GM23338 (cell line): Measurements from ENCODE around the gene LRMDA. TPM values are rescaled to one million over a fixed set of nuclear protein-coding genes. Genes with fewer than 3 reads are reported as not detected.

Experiments used
- ATAC-seq: fragments of 200-7000 bp; cut with Tn5 transposase; 3 replicates; pipeline ENCODE4 v1.9.1; 2020
- DNase-seq: peaks from one replicate; pipeline ENCODE4 v3.0.0-alpha.2; 2015; ENCODE audit warnings: low spot score
- H2AFZ ChIP-seq: fragments of 200-600 bp; sonication (generic); 2 replicates; pipeline ENCODE4 v1.8.0; 2016; ENCODE audit warnings: antibody characterized with exemption, mild to moderate bottlenecking, moderate library complexity
- H3F3A ChIP-seq: fragments of 200-600 bp; sonication (generic); replicated peaks from 2 replicates; pipeline ENCODE4 v1.8.0; 2017; ENCODE audit warnings: antibody characterized with exemption, mixed run types, low read depth
- H3K27ac ChIP-seq: fragments of 200-600 bp; sonication (generic); 2 replicates; pipeline ENCODE4 v1.6.1; 2016; ENCODE audit warnings: low read depth
- H3K27me3 ChIP-seq: fragments of 200-600 bp; sonication (generic); 2 replicates; pipeline ENCODE4 v1.8.0; 2016; ENCODE audit warnings: mild to moderate bottlenecking, mixed run types, moderate library complexity; ENCODE audit not compliant: insufficient read depth
- H3K36me3 ChIP-seq: fragments of 200-600 bp; sonication (generic); 2 replicates; pipeline ENCODE4 v1.8.0; 2016; ENCODE audit warnings: mild to moderate bottlenecking; ENCODE audit not compliant: insufficient read depth
- H3K4me1 ChIP-seq: fragments of 200-600 bp; sonication (generic); 2 replicates; pipeline ENCODE4 v1.8.0; 2016; ENCODE audit warnings: mild to moderate bottlenecking, moderate library complexity; ENCODE audit not compliant: insufficient read depth
- H3K4me2 ChIP-seq: fragments of 200-600 bp; sonication (generic); 2 replicates; pipeline ENCODE4 v1.7.1; 2017; ENCODE audit warnings: mixed run types
- H3K4me3 ChIP-seq: fragments of 200-600 bp; sonication (generic); 2 replicates; pipeline ENCODE4 v1.6.1; 2016; ENCODE audit warnings: mixed run types
- H3K79me2 ChIP-seq: fragments of 200-600 bp; sonication (generic); replicated peaks from 2 replicates; pipeline ENCODE4 v1.8.0; 2017; ENCODE audit warnings: mild to moderate bottlenecking; ENCODE audit not compliant: insufficient read depth
- H3K9me2 ChIP-seq: fragments of 200-600 bp; sonication (generic); 2 replicates; pipeline ENCODE4 v1.8.0; 2017; ENCODE audit not compliant: insufficient read depth
- H4K20me1 ChIP-seq: fragments of 200-600 bp; sonication (generic); replicated peaks from 2 replicates; pipeline ENCODE4 v1.8.0; 2017; ENCODE audit warnings: mild to moderate bottlenecking; ENCODE audit not compliant: insufficient read depth
- H3K27ac Mint-ChIP-seq: 2 replicates; pipeline ENCODE4 v1.8.0; 2020; ENCODE audit warnings: inconsistent platforms, mild to moderate bottlenecking, moderate library complexity, mixed read lengths
- H3K27me3 Mint-ChIP-seq: 3 replicates; pipeline ENCODE4 v1.8.0; 2022; ENCODE audit warnings: low read depth, mild to moderate bottlenecking, moderate library complexity, mixed read lengths, inconsistent platforms; ENCODE audit not compliant: insufficient read depth, poor library complexity
- H3K36me3 Mint-ChIP-seq: 3 replicates; pipeline ENCODE4 v1.8.0; 2021; ENCODE audit warnings: low read depth, mild to moderate bottlenecking, inconsistent platforms, moderate library complexity, mixed read lengths
- H3K4me1 Mint-ChIP-seq: 3 replicates; pipeline ENCODE4 v1.8.0; 2020; ENCODE audit warnings: mild to moderate bottlenecking, inconsistent platforms, mixed read lengths
- H3K4me3 Mint-ChIP-seq: 3 replicates; pipeline ENCODE4 v1.8.0; 2021; ENCODE audit warnings: moderate library complexity, mild to moderate bottlenecking, inconsistent platforms, mixed read lengths
- H3K9me3 Mint-ChIP-seq: 3 replicates; pipeline ENCODE4 v1.8.0; 2020; ENCODE audit warnings: moderate library complexity, mild to moderate bottlenecking, inconsistent platforms, mixed read lengths
- CREB1 ChIP-seq: fragments of 250-450 bp; sonication (Bioruptor Pico); IDR thresholded peaks from 2 replicates; pipeline ENCODE4 v1.5.0; 2020; ENCODE audit warnings: low read depth, mild to moderate bottlenecking, moderate library complexity
- ETS1 ChIP-seq: IDR thresholded peaks from 2 replicates; pipeline ENCODE4 v1.6.1; 2016; ENCODE audit warnings: antibody characterized with exemption
- EZH2 ChIP-seq: fragments of 200-600 bp; sonication (generic); IDR thresholded peaks from one replicate; pipeline ENCODE4 v1.8.0; 2017; ENCODE audit warnings: antibody characterized with exemption, mild to moderate bottlenecking, low read depth; ENCODE audit not compliant: unreplicated experiment
- EZH2phosphoT487 ChIP-seq: fragments of 200-600 bp; sonication (generic); IDR thresholded peaks from one replicate; pipeline ENCODE4 v1.8.1; 2018; ENCODE audit warnings: antibody characterized with exemption; ENCODE audit not compliant: unreplicated experiment
- JUNB ChIP-seq: IDR thresholded peaks from one replicate; pipeline ENCODE4 v1.6.1; 2016; ENCODE audit warnings: antibody characterized with exemption; ENCODE audit not compliant: unreplicated experiment
- POLR2AphosphoS5 ChIP-seq: IDR thresholded peaks from 2 replicates; pipeline ENCODE4 v1.6.1; 2016; ENCODE audit warnings: antibody characterized with exemption, low read depth
- STAT1 ChIP-seq: IDR thresholded peaks from one replicate; pipeline ENCODE4 v1.6.1; 2016; ENCODE audit warnings: antibody characterized with exemption; ENCODE audit not compliant: unreplicated experiment
- ZNF114 ChIP-seq: fragments of 250-450 bp; sonication (Bioruptor Pico); IDR thresholded peaks from 2 replicates; pipeline ENCODE4 v1.5.0; 2020; ENCODE audit warnings: mild to moderate bottlenecking, moderate library complexity
- ZNF331 ChIP-seq: fragments of 250-450 bp; sonication (Bioruptor Pico); IDR thresholded peaks from 2 replicates; pipeline ENCODE4 v1.5.0; 2020; ENCODE audit warnings: low read depth, mild to moderate bottlenecking, moderate library complexity
- polyA plus RNA-seq: library from polyadenylated mRNA; unstranded; fragments of >200 nt; fragmentation: Nextera tagmentation; extraction: Ambion mirVana; gene quantifications from 2 replicates; pipeline ENCODE4 v1.2.1, GENCODE V29; 2016
- total RNA-seq: library from RNA; depleted of rRNA; stranded (reverse); fragments of >200 nt; shearing (Covaris generic); gene quantifications from 2 replicates; pipeline ENCODE4 v1.2.3, GENCODE V29; 2014
- TF ChIP-seq, protein P1 (sequence below): fragments of 250-450 bp; sonication (Bioruptor Pico); IDR thresholded peaks from 2 replicates; pipeline ENCODE4 v1.5.0; 2020; ENCODE audit warnings: mild to moderate bottlenecking, moderate library complexity
- TF ChIP-seq, protein P2 (sequence below): IDR thresholded peaks from one replicate; pipeline ENCODE4 v1.6.1; 2018; ENCODE audit warnings: antibody characterized with exemption; ENCODE audit not compliant: unreplicated experiment

Gene LRMDA
- total and polyA plus RNA-seq, 2 experiments from 2014 or later, result 0.90 to 1.8 TPM

DNA sequence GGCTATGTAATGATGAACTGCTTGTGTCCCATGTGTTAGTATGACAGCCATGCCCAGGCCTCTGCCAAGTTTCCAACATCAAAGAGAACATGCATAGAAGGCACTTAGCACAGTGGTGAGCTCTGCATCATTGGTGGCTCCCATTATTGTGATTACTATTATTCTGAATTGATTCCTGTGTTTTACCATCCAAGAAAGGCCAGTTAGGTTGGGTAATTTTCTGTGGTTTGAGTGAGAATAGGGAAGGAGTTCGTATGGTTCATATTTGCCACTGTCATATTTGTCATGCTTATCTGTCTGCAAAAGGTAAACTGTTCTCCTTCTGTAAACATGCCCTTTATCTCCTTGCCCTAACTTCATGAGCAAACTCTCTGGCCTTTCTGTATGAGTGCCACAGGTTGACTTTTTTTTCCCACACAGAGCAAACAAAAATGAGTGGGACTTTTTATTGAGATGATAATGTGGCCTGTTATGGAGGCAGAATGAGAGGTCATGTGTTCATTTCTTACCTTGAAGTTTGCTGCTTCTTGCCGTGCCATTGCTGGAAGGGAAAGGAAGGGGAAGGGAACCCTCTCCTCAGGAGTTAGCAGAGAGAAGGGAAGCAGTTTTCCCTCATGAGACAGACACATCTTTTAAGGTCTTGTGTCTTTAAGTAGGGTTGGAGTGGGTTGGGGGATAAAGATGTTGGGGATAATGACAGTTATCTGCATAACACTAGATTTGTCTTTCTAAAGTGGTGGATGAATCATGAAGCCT, 301.9 kb downstream of the LRMDA start (continued):
- TF ChIP-seq ETS1 (no peak), EZH2phosphoT487 (no peak)

DNA sequence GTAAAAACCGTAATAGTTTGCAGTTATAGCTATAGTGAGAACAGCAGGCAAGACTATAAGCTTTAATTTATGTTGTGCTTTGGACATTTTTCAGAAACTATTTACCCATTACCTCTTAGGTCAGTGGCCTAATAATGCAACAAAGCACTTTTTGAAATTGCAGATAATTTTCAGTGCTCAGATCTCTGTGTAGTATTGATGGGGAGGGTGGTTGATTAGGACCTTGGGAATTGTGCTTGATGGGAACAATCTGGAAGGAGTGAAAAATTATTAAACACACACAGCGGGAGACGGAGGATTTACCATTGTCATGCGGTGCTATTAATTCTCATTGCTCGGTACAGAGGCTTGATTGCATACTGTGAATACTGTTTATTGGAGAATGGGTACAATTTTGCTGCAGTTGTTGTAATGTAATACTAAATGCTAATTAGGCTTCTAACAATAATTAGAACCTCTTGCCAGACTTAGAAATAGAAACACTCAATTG, 304.8 kb downstream of the LRMDA start:
- H3K4me3 ChIP-seq, result no peak overlapping the region
- H3K36me3 ChIP-seq, result no peaks in the 10 kb centered on the region
- no peak overlapping the region for H3K4me3 Mint-ChIP-seq
- H3K27me3 Mint-ChIP-seq, result peaks cover 4% of the 10 kb centered on the region
- H3K27ac Mint-ChIP-seq, result no peak overlapping the region
- H3K9me3 Mint-ChIP-seq, result no peaks in the 10 kb centered on the region
- H3K27ac ChIP-seq, result no peak overlapping the region
- ATAC-seq (no peak), DNase-seq (no peak)
- no peaks in the 10 kb centered on the region for H3F3A ChIP-seq
- no peaks in the 10 kb centered on the region for H3K79me2 ChIP-seq
- H4K20me1 ChIP-seq, result no peaks in the 10 kb centered on the region
- H3K27me3 ChIP-seq, result no peaks in the 10 kb centered on the region
- no peaks in the 10 kb centered on the region for H3K36me3 Mint-ChIP-seq
- no peaks in the 10 kb centered on the region for H3K4me1 ChIP-seq
- H2AFZ ChIP-seq, result no peak overlapping the region
- H3K9me2 ChIP-seq, result peaks cover 4% of the 10 kb centered on the region; the same call in 1 of the 2 replicates
- peaks cover 7% of the 10 kb centered on the region for H3K4me1 Mint-ChIP-seq
- H3K4me2 ChIP-seq, result no peak overlapping the region
- TF ChIP-seq STAT1 (no peak), ZNF331 (no peak), JUNB (no peak), EZH2phosphoT487 (no peak), CREB1 (CRISPR knock-in tag) (no peak), ETS1 (no peak), POLR2AphosphoS5 (no peak), EZH2 (no peak), ZNF114 (CRISPR knock-in tag) (no peak)
- TF ChIP-seq, protein P1, sequence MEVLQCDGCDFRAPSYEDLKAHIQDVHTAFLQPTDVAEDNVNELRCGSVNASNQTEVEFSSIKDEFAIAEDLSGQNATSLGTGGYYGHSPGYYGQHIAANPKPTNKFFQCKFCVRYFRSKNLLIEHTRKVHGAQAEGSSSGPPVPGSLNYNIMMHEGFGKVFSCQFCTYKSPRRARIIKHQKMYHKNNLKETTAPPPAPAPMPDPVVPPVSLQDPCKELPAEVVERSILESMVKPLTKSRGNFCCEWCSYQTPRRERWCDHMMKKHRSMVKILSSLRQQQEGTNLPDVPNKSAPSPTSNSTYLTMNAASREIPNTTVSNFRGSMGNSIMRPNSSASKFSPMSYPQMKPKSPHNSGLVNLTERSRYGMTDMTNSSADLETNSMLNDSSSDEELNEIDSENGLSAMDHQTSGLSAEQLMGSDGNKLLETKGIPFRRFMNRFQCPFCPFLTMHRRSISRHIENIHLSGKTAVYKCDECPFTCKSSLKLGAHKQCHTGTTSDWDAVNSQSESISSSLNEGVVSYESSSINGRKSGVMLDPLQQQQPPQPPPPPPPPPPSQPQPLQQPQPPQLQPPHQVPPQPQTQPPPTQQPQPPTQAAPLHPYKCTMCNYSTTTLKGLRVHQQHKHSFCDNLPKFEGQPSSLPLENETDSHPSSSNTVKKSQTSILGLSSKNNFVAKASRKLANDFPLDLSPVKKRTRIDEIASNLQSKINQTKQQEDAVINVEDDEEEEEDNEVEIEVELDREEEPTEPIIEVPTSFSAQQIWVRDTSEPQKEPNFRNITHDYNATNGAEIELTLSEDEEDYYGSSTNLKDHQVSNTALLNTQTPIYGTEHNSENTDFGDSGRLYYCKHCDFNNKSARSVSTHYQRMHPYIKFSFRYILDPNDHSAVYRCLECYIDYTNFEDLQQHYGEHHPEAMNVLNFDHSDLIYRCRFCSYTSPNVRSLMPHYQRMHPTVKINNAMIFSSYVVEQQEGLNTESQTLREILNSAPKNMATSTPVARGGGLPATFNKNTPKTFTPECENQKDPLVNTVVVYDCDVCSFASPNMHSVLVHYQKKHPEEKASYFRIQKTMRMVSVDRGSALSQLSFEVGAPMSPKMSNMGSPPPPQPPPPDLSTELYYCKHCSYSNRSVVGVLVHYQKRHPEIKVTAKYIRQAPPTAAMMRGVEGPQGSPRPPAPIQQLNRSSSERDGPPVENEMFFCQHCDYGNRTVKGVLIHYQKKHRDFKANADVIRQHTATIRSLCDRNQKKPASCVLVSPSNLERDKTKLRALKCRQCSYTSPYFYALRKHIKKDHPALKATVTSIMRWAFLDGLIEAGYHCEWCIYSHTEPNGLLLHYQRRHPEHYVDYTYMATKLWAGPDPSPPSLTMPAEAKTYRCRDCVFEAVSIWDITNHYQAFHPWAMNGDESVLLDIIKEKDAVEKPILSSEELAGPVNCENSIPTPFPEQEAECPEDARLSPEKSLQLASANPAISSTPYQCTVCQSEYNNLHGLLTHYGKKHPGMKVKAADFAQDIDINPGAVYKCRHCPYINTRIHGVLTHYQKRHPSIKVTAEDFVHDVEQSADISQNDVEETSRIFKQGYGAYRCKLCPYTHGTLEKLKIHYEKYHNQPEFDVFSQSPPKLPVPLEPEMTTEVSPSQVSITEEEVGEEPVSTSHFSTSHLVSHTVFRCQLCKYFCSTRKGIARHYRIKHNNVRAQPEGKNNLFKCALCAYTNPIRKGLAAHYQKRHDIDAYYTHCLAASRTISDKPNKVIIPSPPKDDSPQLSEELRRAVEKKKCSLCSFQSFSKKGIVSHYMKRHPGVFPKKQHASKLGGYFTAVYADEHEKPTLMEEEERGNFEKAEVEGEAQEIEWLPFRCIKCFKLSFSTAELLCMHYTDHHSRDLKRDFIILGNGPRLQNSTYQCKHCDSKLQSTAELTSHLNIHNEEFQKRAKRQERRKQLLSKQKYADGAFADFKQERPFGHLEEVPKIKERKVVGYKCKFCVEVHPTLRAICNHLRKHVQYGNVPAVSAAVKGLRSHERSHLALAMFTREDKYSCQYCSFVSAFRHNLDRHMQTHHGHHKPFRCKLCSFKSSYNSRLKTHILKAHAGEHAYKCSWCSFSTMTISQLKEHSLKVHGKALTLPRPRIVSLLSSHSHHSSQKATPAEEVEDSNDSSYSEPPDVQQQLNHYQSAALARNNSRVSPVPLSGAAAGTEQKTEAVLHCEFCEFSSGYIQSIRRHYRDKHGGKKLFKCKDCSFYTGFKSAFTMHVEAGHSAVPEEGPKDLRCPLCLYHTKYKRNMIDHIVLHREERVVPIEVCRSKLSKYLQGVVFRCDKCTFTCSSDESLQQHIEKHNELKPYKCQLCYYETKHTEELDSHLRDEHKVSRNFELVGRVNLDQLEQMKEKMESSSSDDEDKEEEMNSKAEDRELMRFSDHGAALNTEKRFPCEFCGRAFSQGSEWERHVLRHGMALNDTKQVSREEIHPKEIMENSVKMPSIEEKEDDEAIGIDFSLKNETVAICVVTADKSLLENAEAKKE (CRISPR knock-in tag), result no peak
- TF ChIP-seq, protein P2, sequence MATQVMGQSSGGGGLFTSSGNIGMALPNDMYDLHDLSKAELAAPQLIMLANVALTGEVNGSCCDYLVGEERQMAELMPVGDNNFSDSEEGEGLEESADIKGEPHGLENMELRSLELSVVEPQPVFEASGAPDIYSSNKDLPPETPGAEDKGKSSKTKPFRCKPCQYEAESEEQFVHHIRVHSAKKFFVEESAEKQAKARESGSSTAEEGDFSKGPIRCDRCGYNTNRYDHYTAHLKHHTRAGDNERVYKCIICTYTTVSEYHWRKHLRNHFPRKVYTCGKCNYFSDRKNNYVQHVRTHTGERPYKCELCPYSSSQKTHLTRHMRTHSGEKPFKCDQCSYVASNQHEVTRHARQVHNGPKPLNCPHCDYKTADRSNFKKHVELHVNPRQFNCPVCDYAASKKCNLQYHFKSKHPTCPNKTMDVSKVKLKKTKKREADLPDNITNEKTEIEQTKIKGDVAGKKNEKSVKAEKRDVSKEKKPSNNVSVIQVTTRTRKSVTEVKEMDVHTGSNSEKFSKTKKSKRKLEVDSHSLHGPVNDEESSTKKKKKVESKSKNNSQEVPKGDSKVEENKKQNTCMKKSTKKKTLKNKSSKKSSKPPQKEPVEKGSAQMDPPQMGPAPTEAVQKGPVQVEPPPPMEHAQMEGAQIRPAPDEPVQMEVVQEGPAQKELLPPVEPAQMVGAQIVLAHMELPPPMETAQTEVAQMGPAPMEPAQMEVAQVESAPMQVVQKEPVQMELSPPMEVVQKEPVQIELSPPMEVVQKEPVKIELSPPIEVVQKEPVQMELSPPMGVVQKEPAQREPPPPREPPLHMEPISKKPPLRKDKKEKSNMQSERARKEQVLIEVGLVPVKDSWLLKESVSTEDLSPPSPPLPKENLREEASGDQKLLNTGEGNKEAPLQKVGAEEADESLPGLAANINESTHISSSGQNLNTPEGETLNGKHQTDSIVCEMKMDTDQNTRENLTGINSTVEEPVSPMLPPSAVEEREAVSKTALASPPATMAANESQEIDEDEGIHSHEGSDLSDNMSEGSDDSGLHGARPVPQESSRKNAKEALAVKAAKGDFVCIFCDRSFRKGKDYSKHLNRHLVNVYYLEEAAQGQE, result no peak
